Ovary (tissue), 3 donors: ENCODE results near the gene CRCP.

Experiments used
- CTCF ChIP-seq, 3 donors: fragments of 450-650 bp in 2 of 3; fragments of 200-600 bp in 1 of 3; IDR thresholded peaks; one replicate each; pipeline versions ENCODE4 v1.5.1 to v1.8.0; 2016 to 2022; ENCODE audit warnings: antibody characterized with exemption in 3 of 3, mild to moderate bottlenecking in 1 of 3
- POLR2A ChIP-seq: fragments of 450-650 bp; IDR thresholded peaks from one replicate; pipeline ENCODE4 v1.6.1; 2017; ENCODE audit warnings: antibody characterized with exemption, mild to moderate bottlenecking, moderate library complexity
- donor health status: DM: no; HTN: no; CAD: no.

DNA sequence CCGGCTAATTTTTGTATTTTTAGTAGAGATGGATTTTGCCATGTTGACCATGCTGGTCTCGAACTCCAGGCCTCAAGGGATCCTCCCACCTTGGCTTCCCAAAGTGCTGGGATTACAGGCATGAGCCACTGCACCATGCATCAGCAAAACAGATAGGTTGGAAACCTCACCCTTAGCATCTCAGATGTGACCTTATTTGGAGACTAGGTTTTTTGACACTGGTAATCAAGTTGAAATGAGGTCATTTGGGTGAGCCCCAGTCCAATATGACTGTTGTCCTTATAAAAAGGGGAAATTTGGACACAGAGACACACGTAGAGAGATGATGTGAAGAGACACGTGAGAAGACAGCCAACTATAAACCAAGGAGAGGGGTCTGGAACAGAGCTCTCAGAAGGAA is 48.0 kb downstream of the CRCP start:
- TF ChIP-seq POLR2A (no peak), CTCF (IDR thresholded peaks at IDR 0.05) (no peak)
